Measurements from ENCODE around the gene RSPO3.

GRCh38 chr6:127115084-127115655 lies 3.3 kb upstream of the RSPO3 start:
- TF ChIP-seq CTCF (IDR thresholded peaks at IDR 0.05; ENCODE audit: low read depth, low read length, poor library complexity, severe bottlenecking), result no peak
- no peak for TF ChIP-seq EZH2phosphoT487 (IDR thresholded peaks at IDR 0.05; ENCODE audit: borderline replicate concordance, low read length)

Measured in DOHH2 (cell line).